ENCODE results near the gene MTCL1. TPM values are rescaled to one million over a fixed set of nuclear protein-coding genes. Genes with fewer than 3 reads are reported as not detected.

The MTCL1 gene
- total RNA-seq, 1 donor: 59.6 TPM

DNA sequence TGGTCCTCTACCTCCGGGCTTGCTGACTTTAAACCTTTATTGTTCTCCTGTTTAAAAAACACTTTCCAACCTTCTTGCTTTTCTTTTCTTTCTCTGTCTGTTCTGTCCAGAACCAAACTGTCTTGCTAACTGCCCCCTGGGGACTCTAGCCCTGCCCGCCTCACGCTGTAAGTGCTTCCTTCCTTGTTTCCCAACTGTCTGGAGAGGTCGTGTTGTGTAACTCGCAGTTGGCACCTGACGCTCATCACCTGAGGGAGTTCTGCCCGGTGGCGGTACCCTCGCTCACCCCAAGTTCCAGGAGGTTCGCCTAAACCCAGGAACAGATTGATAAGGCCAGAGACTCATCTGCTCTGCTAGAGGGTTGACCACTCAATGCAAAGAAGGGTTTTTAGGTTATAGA, 123.4 kb downstream of the MTCL1 start:
- no peak overlapping the region for H3K4me3 ChIP-seq (ENCODE audit: low read depth, low read length)
- no peak for DNase-seq (ENCODE audit: low read depth)
- TF ChIP-seq CTCF (IDR thresholded peaks at IDR 0.05; ENCODE audit: insufficient read depth, low read depth, low read length): no peak

- DNase-seq (ENCODE audit: low read depth): peak; percentile 18
- no peak for TF ChIP-seq CTCF (IDR thresholded peaks at IDR 0.05; ENCODE audit: insufficient read depth, low read depth, low read length)
- H3K4me3 ChIP-seq (ENCODE audit: low read depth, low read length): no peak overlapping the region
Measured at GRCh38 chr18:8830067-8831060, 125.0 kb downstream of the MTCL1 start.

DNA sequence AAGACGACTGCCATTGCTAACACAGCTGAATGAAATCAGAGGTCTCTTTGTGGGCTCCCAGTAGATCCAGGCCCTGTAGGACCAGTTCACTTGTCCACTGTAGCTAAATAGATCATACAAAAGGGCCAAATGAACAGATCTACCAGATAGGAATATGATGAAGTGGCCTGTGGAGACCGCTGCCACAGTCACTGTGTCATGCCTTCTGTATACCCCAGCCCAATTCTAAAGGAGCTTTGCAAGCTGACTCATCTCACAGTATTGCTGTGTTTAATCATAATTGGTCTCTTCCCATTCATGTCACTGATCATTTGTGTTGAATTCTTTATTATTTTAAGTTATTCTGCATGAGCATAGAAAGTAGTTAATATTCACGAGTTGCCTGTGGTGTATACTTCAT, 125.8 kb downstream of the MTCL1 start:
- no peak for DNase-seq (ENCODE audit: low read depth)
- TF ChIP-seq CTCF (IDR thresholded peaks at IDR 0.05; ENCODE audit: insufficient read depth, low read depth, low read length): no peak

GRCh38 chr18:8831531-8831930, 126.2 kb downstream of the MTCL1 start:
- DNase-seq (ENCODE audit: low read depth): no peak
- no peak for TF ChIP-seq CTCF (IDR thresholded peaks at IDR 0.05; ENCODE audit: insufficient read depth, low read depth, low read length)
- no peak overlapping the region for H3K4me3 ChIP-seq (ENCODE audit: low read depth, low read length)

More for the DNA sequence above, 125.8 kb downstream of the MTCL1 start:
- H3K4me3 ChIP-seq (ENCODE audit: low read depth, low read length): no peak overlapping the region

DNA sequence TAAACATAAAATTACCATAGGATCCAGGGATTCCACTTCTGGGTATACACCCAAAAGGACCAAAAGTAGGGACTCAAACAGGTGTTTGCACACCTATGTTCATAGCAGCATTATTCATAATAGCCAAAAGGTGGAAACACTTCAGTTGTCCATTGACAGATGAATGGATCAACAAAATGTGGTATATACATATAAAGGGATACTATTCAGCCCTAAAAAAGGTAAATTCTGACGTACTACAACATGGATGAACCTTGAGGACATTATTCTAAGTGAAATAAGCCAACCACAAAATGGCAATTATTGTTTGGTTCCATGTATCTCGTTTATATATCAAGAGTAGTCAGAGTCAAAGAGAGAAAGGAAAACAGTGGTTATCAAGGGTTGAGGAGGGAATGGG, 128.1 kb downstream of the MTCL1 start:
- no peak for DNase-seq (ENCODE audit: low read depth)
- no peak for TF ChIP-seq CTCF (IDR thresholded peaks at IDR 0.05; ENCODE audit: insufficient read depth, low read depth, low read length)
- H3K4me3 ChIP-seq (ENCODE audit: low read depth, low read length): no peak overlapping the region

- no peak overlapping the region for H3K4me3 ChIP-seq (ENCODE audit: low read depth, low read length)
- no peak for DNase-seq (ENCODE audit: low read depth)
- TF ChIP-seq CTCF (IDR thresholded peaks at IDR 0.05; ENCODE audit: insufficient read depth, low read depth, low read length): no peak
Measured at GRCh38 chr18:8834881-8835280, 129.5 kb downstream of the MTCL1 start.

Data from fibroblast of villous mesenchyme (primary cell).